OCI-LY7 (cell line): ENCODE data around the gene CHD5. TPM values are rescaled to one million over a fixed set of nuclear protein-coding genes. Genes with fewer than 3 reads are reported as not detected.

ENCODE experiments used
- BruUV-seq: library from RNA; stranded (reverse); fragments of 400-500 nt; replicated peaks from 2 replicates; lab custom pipeline; 2021; lab: Mats Ljungman, UMichigan
- CTCF ChIA-PET: fragments of 300-600 bp; sonication (Branson Sonifier 250); formaldehyde crosslinking; loops from one replicate; lab custom pipeline; 2022; ENCODE audit warnings: antibody characterized with exemption; ENCODE audit not compliant: unreplicated experiment; lab: Charles Lee
- POLR2A ChIA-PET: fragments of 300-600 bp; sonication (Branson Sonifier 250); formaldehyde crosslinking; loops from one replicate; lab custom pipeline; 2022; ENCODE audit warnings: antibody characterized with exemption; lab: Charles Lee
- DNase-seq: peaks from one replicate; pipeline ENCODE4 v3.0.0-alpha.2; 2015; ENCODE audit warnings: low spot score
- H2AFZ ChIP-seq: fragments of 200-600 bp; sonication (generic), shearing (Covaris generic); 2 replicates; pipeline ENCODE4 v1.6.1; 2014; ENCODE audit warnings: mild to moderate bottlenecking, antibody characterized with exemption, low read length, moderate library complexity
- H3K27ac ChIP-seq: fragments of 200-600 bp; sonication (generic); 2 replicates; pipeline ENCODE4 v1.5.1; 2014; ENCODE audit warnings: mixed run types, low read depth, mild to moderate bottlenecking, moderate library complexity, low read length, inconsistent platforms; ENCODE audit not compliant: poor library complexity, severe bottlenecking
- H3K36me3 ChIP-seq: fragments of 200-600 bp; sonication (generic); 2 replicates; pipeline ENCODE4 v1.6.1; 2014; ENCODE audit warnings: mild to moderate bottlenecking, antibody characterized with exemption, low read length, moderate library complexity, mixed read lengths; ENCODE audit not compliant: insufficient read depth
- H3K4me1 ChIP-seq: fragments of 200-600 bp; sonication (generic); 2 replicates; pipeline ENCODE4 v1.5.1; 2014; ENCODE audit warnings: mild to moderate bottlenecking, low read length; ENCODE audit not compliant: insufficient read depth, poor library complexity, severe bottlenecking
- H3K4me2 ChIP-seq: fragments of 200-600 bp; sonication (generic); 2 replicates; pipeline ENCODE4 v1.6.1; 2014; ENCODE audit warnings: mild to moderate bottlenecking, low read length
- H3K4me3 ChIP-seq: fragments of 200-600 bp; sonication (generic); 2 replicates; pipeline ENCODE4 v1.5.1; 2014; ENCODE audit warnings: mild to moderate bottlenecking, low read depth, low read length; ENCODE audit not compliant: poor library complexity, severe bottlenecking
- H3K79me2 ChIP-seq: fragments of 200-600 bp; sonication (generic); 2 replicates; pipeline ENCODE4 v1.6.1; 2016; ENCODE audit warnings: low read depth, mild to moderate bottlenecking, low read length, moderate library complexity, mixed read lengths; ENCODE audit not compliant: insufficient read depth
- H3K9me2 ChIP-seq: fragments of 200-600 bp; sonication (generic); 2 replicates; pipeline ENCODE4 v1.6.1; 2016; ENCODE audit warnings: mild to moderate bottlenecking, low read length, mixed read lengths; ENCODE audit not compliant: insufficient read depth
- H3K9me3 ChIP-seq: fragments of 200-600 bp; sonication (generic); 2 replicates; pipeline ENCODE4 v1.6.1; 2014; ENCODE audit warnings: mild to moderate bottlenecking, mixed run types, low read length, mixed read lengths
- H4K20me1 ChIP-seq: fragments of 200-600 bp; sonication (generic); 2 replicates; pipeline ENCODE4 v1.6.1; 2014; ENCODE audit warnings: mild to moderate bottlenecking, antibody characterized with exemption, low read length, moderate library complexity, mixed read lengths; ENCODE audit not compliant: insufficient read depth
- EZH2phosphoT487 ChIP-seq: fragments of 200-600 bp; sonication (generic); IDR thresholded peaks from 2 replicates; pipeline ENCODE4 v1.6.1; 2018; ENCODE audit warnings: low read depth, borderline replicate concordance, mild to moderate bottlenecking, mixed run types, antibody characterized with exemption, low read length, moderate library complexity, mixed read lengths
- intact Hi-C: fragments of 100-400 bp; cut with micrococcal nuclease; formaldehyde crosslinking; loops from one replicate; pipeline ENCODE4 v1.10.0; 2022; ENCODE audit not compliant: unreplicated experiment
- total RNA-seq, 2 experiments: library from RNA; depleted of rRNA in 1 of 2; stranded (reverse); fragments of >200 nt in 1 of 2; shearing (Covaris generic) in 1 of 2; gene quantifications; 2 replicates each; pipeline ENCODE4 v1.2.3, GENCODE V29; 2014 to 2022
- TF ChIP-seq, protein P1 (sequence below): fragments of 200-600 bp; sonication (generic); conservative IDR thresholded peaks from 2 replicates; pipeline ENCODE4 v1.5.1; 2014; ENCODE audit warnings: mild to moderate bottlenecking, antibody characterized with exemption, low read length, moderate library complexity, mixed read lengths

CHD5 gene
- total RNA-seq, 2 experiments from 2014 or later: 0.19 to 0.38 TPM

GRCh38 chr1:6086762-6087376, 93.3 kb downstream of the CHD5 start:
- Histone ChIP-seq H4K20me1 (no peaks in the 10 kb centered on the region), H3K36me3 (0 out of 2 replicates have a peak, but pooled peaks cover 7% of the 10 kb centered on the region)

GRCh38 chr1:6086358-6086757, 93.8 kb downstream of the CHD5 start:
- Histone ChIP-seq H3K36me3 (0 out of 2 replicates have a peak, but pooled peaks cover 7% of the 10 kb centered on the region), H3K9me3 (no peaks in the 10 kb centered on the region), H3K9me2 (no peaks in the 10 kb centered on the region), H3K27ac (no peak overlapping the region), H3K4me1 (no peaks in the 10 kb centered on the region), H3K79me2 (no peaks in the 10 kb centered on the region), H4K20me1 (no peaks in the 10 kb centered on the region), H2AFZ (no peak overlapping the region), H3K4me2 (no peak overlapping the region), H3K4me3 (no peak overlapping the region)
- TF ChIP-seq EZH2phosphoT487: no peak
- TF ChIP-seq, protein P1, sequence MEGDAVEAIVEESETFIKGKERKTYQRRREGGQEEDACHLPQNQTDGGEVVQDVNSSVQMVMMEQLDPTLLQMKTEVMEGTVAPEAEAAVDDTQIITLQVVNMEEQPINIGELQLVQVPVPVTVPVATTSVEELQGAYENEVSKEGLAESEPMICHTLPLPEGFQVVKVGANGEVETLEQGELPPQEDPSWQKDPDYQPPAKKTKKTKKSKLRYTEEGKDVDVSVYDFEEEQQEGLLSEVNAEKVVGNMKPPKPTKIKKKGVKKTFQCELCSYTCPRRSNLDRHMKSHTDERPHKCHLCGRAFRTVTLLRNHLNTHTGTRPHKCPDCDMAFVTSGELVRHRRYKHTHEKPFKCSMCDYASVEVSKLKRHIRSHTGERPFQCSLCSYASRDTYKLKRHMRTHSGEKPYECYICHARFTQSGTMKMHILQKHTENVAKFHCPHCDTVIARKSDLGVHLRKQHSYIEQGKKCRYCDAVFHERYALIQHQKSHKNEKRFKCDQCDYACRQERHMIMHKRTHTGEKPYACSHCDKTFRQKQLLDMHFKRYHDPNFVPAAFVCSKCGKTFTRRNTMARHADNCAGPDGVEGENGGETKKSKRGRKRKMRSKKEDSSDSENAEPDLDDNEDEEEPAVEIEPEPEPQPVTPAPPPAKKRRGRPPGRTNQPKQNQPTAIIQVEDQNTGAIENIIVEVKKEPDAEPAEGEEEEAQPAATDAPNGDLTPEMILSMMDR: no peak
- intact Hi-C loops: no loop called here
- no TSS peak for BruUV-seq
- CTCF ChIA-PET: no interaction called here
- no peak for DNase-seq
- POLR2A ChIA-PET: interaction anchor here (0.7 kb wide), 1 partner anchor 116 kb away, joined by 3 read pairs; no protein-coding TSS in a partner anchor

More at GRCh38 chr1:6086762-6087376, 93.3 kb downstream of the CHD5 start:
- DNase-seq: no peak
- ChIA-PET CTCF (no interaction called here), POLR2A (interaction anchor here (0.7 kb wide), 1 partner anchor 115 kb away, joined by 3 read pairs; no protein-coding TSS in a partner anchor)
- H3K27ac ChIP-seq: no peak overlapping the region
- H3K9me3 ChIP-seq: no peaks in the 10 kb centered on the region
- no peaks in the 10 kb centered on the region for H3K79me2 ChIP-seq
- no peak overlapping the region for H2AFZ ChIP-seq
- H3K4me1 ChIP-seq: no peaks in the 10 kb centered on the region
- no peak overlapping the region for H3K4me3 ChIP-seq
- intact Hi-C loops: no loop called here
- TF ChIP-seq EZH2phosphoT487: no peak
- TF ChIP-seq, protein P1: no peak
- H3K9me2 ChIP-seq: no peaks in the 10 kb centered on the region
- BruUV-seq: no TSS peak
- no peak overlapping the region for H3K4me2 ChIP-seq

GRCh38 chr1:6085666-6086065, 94.5 kb downstream of the CHD5 start:
- TF ChIP-seq, protein P1: no peak
- Histone ChIP-seq H4K20me1 (no peaks in the 10 kb centered on the region), H3K9me3 (no peaks in the 10 kb centered on the region), H3K27ac (no peak overlapping the region), H3K4me1 (no peaks in the 10 kb centered on the region), H3K9me2 (no peaks in the 10 kb centered on the region), H3K79me2 (no peaks in the 10 kb centered on the region), H3K36me3 (0 out of 2 replicates have a peak, but pooled peaks cover 7% of the 10 kb centered on the region), H3K4me2 (no peak overlapping the region), H2AFZ (no peak overlapping the region), H3K4me3 (no peak overlapping the region)
- intact Hi-C loops: no loop called here
- no peak for DNase-seq
- ChIA-PET POLR2A (no interaction called here), CTCF (no interaction called here)
- no TSS peak for BruUV-seq
